GM18867 (cell line): Measurements from ENCODE around the gene USH2A.
"Not testable (repeated sequence)": the region's sequence is repeated elsewhere in the genome, so short reads cannot be mapped to it uniquely, and the experiment has no call there.

Experiments used
- ATAC-seq: cut with Tn5 transposase; IDR thresholded peaks from one replicate; pipeline ENCODE4 v1.9.1; 2021; ENCODE audit warnings: mild to moderate bottlenecking, moderate library complexity; ENCODE audit not compliant: unreplicated experiment

The USH2A gene

GRCh38 chr1:216207154-216207553 lies 216.1 kb downstream of the USH2A start:
- no peak for ATAC-seq

DNA sequence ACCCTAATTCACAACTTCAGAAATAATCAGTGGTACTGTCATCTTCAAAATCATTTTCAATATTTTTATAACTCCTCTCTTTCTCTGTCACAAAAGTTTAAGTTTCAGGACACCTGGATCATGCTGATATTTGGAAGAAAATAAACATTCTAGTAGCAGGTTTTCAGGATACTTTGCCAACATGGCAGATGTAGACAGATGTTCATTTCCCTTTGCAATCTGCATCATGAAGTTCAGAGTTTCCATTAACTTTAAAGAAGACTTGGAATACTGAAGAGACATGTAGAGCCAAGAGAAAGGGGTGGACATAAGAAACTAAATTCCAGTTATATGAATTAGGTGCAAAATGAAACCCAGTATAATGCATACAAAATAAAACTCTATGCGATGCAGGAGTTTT lies 218.1 kb downstream of the USH2A start:
- no peak for ATAC-seq

- ATAC-seq: no peak
These were observed 221.3 kb downstream of the USH2A start for GRCh38 chr1:216201946-216202345.

- ATAC-seq: no peak
These were observed 222.3 kb downstream of the USH2A start for GRCh38 chr1:216200941-216201340.

DNA sequence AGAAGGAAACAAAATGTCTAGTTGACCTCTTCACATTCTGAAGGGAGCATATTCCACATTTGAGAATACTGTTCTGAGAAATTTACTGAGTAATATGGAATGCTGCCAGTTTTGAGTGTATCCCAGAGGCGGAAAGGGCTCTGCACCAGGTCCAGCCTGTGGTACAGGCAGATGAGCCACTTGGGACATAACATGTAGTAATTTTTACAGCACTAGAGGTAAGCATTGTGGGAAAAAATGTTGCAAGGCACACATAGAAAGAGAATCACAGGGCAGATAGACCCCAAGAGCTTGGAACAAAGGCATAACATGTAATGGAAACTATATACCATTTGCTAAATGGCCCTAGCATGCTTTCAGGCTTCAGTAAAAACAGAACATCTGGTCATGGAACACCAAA lies 228.5 kb downstream of the USH2A start:
- ATAC-seq: no peak

GRCh38 chr1:216193839-216194443 lies 229.3 kb downstream of the USH2A start:
- ATAC-seq: no peak

DNA sequence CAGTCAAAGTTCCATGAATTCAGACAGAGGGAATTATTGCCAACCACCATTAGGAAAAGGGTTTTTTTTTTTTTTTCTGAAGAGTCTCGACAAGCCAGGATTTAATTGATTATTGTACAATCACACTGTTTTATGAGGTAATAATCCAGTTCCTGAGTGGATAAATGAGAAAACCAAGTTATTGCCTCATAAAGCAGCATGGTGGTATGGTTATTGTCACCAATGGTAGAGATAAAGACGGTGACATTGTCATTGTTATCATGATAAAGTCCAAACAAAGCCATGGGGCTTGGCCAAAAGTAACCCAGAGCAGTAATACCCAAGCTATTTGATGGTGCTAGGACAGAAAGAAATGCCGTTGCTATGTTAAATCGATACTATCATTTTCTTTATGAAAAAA lies 232.8 kb downstream of the USH2A start:
- no peak for ATAC-seq

- no peak for ATAC-seq
These were observed 236.4 kb downstream of the USH2A start for GRCh38 chr1:216186816-216187215.

GRCh38 chr1:216186141-216186540 lies 237.1 kb downstream of the USH2A start:
- ATAC-seq: no peak

GRCh38 chr1:216184126-216184680 lies 239.0 kb downstream of the USH2A start:
- ATAC-seq: no peak

GRCh38 chr1:216183454-216183853 lies 239.8 kb downstream of the USH2A start:
- ATAC-seq: no peak

DNA sequence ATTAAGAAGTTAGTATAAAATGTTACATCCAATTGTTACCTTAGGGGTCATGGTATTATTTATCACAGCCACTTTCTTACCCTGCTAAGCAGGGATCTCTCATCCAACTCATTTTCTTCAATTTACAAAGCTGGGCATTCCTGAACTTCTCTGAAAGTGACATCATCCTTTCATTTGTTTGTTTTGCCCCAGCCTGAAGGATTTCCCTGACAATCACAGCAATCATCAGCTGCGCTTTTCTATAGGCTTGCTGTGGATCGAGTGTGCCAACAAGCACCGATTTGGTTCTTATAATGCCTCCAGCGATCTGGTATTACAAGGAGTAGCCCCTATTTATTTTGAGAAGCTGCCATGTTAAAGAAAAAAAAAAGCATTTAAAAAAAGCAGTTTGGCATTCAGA lies 240.2 kb downstream of the USH2A start:
- ATAC-seq: no peak

GRCh38 chr1:216181590-216181989 lies 241.7 kb downstream of the USH2A start:
- ATAC-seq: no peak

- no peak for ATAC-seq
These were observed 245.0 kb downstream of the USH2A start for GRCh38 chr1:216178281-216178680.

- no peak for ATAC-seq
These were observed 246.3 kb downstream of the USH2A start for GRCh38 chr1:216176970-216177369.

- no peak for ATAC-seq
These were observed 247.5 kb downstream of the USH2A start for GRCh38 chr1:216175714-216176113.

- ATAC-seq: no peak
These were observed 249.8 kb downstream of the USH2A start for GRCh38 chr1:216173376-216173995.

DNA sequence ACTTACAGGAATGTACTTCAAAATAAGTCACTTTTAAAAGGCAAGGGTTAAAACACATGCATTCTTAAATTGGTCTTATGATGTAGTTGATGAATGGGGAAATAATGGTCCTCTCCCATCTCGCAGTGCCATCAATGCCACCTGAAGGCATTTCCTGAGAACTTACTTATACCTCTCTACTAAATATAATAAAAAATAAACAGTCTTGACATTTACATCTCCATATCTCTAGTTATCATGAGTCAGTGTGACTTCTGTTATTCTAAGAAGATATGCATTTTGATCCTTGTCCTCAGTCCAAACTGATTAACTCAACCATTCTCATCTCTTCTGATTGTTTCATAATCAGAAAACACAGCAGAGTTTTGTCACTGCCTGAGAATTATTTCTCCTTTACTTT lies 253.9 kb downstream of the USH2A start:
- no peak for ATAC-seq

DNA sequence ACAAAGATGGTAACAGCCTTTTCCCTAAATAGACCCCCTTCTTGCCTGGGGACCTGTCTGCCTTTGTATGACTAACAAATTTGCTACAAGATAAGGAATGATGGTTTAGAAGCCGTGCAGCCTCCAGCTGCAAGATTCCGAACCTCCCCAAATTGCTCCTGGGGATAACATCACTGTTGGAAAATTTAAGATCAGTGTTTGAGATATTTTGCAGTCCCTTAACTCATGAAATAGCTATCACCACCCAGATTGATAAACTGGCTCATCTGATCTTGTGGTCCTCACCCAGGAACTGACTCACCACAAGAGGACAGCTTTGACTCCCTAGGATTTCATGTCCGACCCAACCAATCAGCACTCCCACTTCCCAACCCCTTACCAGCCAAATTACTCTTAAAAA lies 254.7 kb downstream of the USH2A start:
- no peak for ATAC-seq

- ATAC-seq: no peak
These were observed 269.2 kb downstream of the USH2A start for GRCh38 chr1:216154063-216154462.

DNA sequence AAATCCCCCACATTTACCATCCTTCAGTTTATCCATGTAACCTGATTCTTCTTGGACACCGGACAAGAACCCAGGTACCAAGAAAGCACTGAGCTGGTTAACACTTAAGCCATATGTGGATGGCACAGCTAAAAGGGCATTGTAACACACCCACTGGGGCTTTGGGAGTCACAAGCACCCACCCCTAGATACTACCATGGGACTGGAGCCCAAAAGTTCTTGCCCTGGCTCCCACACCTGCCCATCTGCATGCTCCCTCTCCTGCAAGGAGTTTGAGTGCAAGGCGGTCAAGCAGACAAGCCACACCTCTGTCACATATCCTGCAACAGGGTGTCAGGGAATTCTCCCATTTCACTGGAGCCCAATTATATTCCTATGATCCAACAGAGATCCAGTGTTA lies 270.1 kb downstream of the USH2A start:
- no peak for ATAC-seq

DNA sequence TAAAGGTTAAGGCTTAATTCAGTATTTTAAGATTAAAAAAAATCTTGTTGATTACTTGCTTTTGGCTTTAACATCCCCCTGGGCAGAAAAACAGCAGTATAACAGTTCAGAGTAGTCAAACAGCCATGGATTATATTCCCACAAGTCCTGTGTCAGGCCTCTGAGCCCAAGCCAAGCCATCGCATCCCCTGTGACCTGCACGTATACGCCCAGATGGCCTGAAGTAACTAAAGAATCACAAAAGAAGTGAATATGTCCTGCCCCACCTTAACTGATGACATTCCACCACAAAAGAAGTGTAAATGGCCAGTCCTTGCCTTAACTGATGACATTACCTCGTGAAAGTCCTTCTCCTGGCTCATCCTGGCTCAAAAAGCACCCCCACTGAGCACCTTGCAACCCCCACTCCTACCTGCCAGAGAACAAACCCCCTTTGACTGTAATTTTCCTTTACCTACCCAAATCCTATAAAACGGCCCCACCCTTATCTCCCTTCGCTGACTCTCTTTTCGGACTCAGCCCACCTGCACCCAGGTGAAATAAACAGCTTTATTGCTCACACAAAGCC lies 277.7 kb downstream of the USH2A start:
- ATAC-seq: not testable (repeated sequence)
